HAP-1 (cell line): Measurements from ENCODE around the gene THADA.

Source experiments
- DNase-seq, 2 experiments: peaks; one replicate each; pipeline ENCODE4 v3.0.0-alpha.2; 2016 to 2020; ENCODE audit warnings: low spot score in 2 of 2
- H3K27me3 ChIP-seq: fragments of 250-450 bp; sonication (Bioruptor Pico); 2 replicates; pipeline ENCODE4 v1.5.1; 2020; ENCODE audit warnings: low read depth, mild to moderate bottlenecking, moderate library complexity
- H3K36me3 ChIP-seq: fragments of 250-450 bp; sonication (Bioruptor Pico); replicated peaks from 2 replicates; pipeline ENCODE4 v1.5.1; 2020; ENCODE audit warnings: mild to moderate bottlenecking
- H3K4me1 ChIP-seq: fragments of 250-450 bp; sonication (Bioruptor Pico); 2 replicates; pipeline ENCODE4 v1.5.1; 2020; ENCODE audit warnings: mild to moderate bottlenecking
- H3K4me3 ChIP-seq: fragments of 250-450 bp; sonication (Bioruptor Pico); 2 replicates; pipeline ENCODE4 v1.5.1; 2020; ENCODE audit warnings: mild to moderate bottlenecking, moderate library complexity
- H3K9me3 ChIP-seq: fragments of 250-450 bp; sonication (Bioruptor Pico); 2 replicates; pipeline ENCODE4 v1.5.1; 2020; ENCODE audit warnings: mild to moderate bottlenecking, moderate library complexity
- in situ Hi-C: fragments of 300-500 bp; cut with MboI; formaldehyde crosslinking; loops from 3 replicates; pipeline ENCODE4 v1.14.3; 2020; ENCODE audit warnings: low sequenced_read_pairs, inconsistent platforms, mixed read lengths

Gene THADA

GRCh38 chr2:43495727-43496126, 100.1 kb downstream of the THADA start:
- Histone ChIP-seq H3K27me3 (no peaks in the 10 kb centered on the region; the same call in 1 of the 2 replicates), H3K4me3 (no peak overlapping the region), H3K9me3 (no peaks in the 10 kb centered on the region), H3K4me1 (peaks cover 2% of the 10 kb centered on the region), H3K36me3 (no peaks in the 10 kb centered on the region)
- in situ Hi-C loops, result no loop called here
- DNase-seq, result no peak

DNA sequence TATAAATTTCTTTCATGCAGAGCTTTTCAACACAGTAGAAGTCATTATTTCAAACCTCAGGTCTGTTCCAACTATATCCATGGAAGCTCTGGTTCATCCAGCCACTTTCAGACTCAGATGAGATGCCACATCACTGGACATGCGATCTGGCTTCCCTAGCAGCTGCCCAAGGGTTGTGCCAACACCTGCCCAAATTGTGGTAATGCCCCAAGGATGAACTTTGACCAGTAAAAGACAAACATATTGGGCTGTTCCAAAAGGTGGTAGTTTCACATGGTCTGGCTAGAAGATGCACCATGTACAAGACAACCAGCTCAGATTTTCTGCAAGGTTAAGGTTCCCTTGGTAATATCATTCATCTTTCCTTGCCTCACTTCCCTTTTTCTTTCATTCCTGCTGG, 101.9 kb downstream of the THADA start:
- Histone ChIP-seq H3K4me1 (peaks cover 16% of the 10 kb centered on the region), H3K27me3 (no peaks in the 10 kb centered on the region; the same call in 1 of the 2 replicates), H3K9me3 (no peaks in the 10 kb centered on the region), H3K4me3 (no peak overlapping the region), H3K36me3 (no peaks in the 10 kb centered on the region)
- in situ Hi-C loops, result no loop called here
- no peak for DNase-seq

DNA sequence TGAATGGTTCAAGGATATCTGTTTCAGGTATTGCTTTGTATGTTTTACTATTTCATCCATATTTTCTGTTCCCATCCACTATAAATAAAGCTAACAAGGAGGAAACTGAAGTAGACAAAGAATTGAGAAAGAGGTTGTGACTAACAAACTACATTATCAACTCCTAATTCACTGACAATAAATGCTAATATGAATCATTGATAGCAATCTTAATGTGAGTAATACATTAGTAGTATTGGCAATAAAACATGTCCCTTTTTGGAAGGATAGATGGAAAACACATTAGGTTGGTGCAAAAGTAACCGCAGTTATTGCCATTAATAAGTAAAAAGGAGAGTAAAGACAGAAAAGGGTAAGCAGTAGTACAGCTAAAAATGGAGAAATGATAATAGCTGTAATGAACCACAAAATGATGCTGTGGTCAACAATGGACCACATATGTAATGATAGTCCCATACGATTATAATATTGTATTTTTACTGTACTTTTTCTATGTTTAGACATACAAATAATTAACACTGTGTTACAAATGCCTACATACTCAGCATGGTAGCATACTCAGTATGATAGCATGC, 104.7 kb downstream of the THADA start:
- H3K9me3 ChIP-seq, result no peaks in the 10 kb centered on the region
- H3K27me3 ChIP-seq, result no peaks in the 10 kb centered on the region; the same call in 1 of the 2 replicates
- no peaks in the 10 kb centered on the region for H3K36me3 ChIP-seq
- H3K4me3 ChIP-seq, result no peak overlapping the region
- H3K4me1 ChIP-seq, result peaks cover 16% of the 10 kb centered on the region
- DNase-seq, result no peak
- in situ Hi-C loops, result no loop called here

DNA sequence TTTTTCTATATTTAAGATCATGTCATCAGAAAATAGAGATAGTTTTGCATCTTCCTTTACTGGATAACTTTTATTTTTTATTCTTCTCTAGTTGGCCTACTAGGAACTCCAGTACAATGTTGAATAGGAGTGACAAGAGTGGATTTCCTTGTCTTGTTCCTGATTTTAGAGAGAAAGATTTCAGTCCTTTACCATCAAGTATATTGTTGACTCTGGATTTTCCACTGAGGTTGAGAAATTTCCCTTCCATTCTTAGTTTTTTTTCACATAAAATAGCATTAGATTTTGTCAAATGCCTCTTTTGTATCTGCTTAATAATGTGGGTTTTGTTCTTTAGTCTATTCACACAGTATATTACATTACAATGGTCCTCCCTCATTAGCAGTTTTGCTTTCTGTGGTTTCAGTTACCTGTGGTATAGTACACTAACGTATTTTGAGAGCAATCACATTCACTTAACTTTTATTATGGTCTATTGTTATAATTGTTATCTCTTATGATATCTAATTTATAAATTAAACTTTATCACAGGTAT, 105.5 kb downstream of the THADA start:
- Histone ChIP-seq H3K27me3 (no peaks in the 10 kb centered on the region), H3K4me1 (peaks cover 16% of the 10 kb centered on the region), H3K36me3 (no peaks in the 10 kb centered on the region), H3K4me3 (no peak overlapping the region), H3K9me3 (no peaks in the 10 kb centered on the region)
- in situ Hi-C loops, result no loop called here
- DNase-seq, result peak in 1 of 2 experiments; percentile 93

DNA sequence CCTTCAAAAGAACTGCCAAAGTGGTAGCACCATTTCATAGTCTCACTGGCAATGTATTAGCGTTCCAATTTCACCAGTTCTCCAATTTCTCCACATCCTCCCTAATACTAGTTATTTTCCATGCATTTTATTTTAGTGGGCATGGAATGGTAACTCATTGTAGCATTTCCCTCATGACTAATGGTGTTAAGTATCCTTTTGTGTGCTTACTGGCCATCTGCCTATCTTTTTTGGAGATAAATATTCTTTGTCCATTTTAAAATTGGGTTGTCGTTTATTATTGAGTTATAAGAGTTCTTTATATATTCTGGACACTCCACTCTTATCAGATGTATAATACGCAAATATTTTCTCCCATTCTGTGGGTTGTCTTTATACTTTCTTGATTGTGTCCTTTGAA, 107.1 kb downstream of the THADA start:
- in situ Hi-C loops, result loop anchor here (5.0 to 10.0 kb wide), 3 partner anchors 254 to 661 kb away; no protein-coding TSS in a partner anchor
- Histone ChIP-seq H3K4me1 (peaks cover 16% of the 10 kb centered on the region), H3K27me3 (no peaks in the 10 kb centered on the region), H3K36me3 (no peaks in the 10 kb centered on the region), H3K9me3 (no peaks in the 10 kb centered on the region), H3K4me3 (no peak overlapping the region)
- DNase-seq, result no peak

DNA sequence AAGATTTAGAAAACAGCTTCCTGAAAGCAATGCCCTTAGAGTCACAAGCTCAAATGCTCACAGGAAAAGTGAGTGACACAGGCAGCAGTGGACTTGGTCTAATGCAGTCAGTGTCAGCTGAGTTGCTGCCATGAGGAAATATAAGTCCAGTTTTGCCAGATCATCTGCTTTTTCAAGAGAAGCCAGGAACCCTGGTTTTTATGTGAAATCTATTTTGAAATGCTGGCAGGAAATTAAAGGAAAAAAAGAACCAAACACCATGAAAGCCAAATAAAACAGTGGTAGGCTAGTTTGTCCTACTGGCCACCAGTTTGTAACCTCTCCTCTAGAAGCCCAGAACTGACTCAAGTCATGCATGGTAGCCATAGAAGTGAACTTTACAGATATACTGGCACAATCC, 109.2 kb downstream of the THADA start:
- in situ Hi-C loops, result loop anchor here (5.0 to 10.0 kb wide), 3 partner anchors 252 to 659 kb away; no protein-coding TSS in a partner anchor
- Histone ChIP-seq H3K9me3 (no peaks in the 10 kb centered on the region), H3K4me3 (no peak overlapping the region), H3K27me3 (no peaks in the 10 kb centered on the region), H3K4me1 (peaks cover 16% of the 10 kb centered on the region), H3K36me3 (no peaks in the 10 kb centered on the region)
- DNase-seq, result no peak

DNA sequence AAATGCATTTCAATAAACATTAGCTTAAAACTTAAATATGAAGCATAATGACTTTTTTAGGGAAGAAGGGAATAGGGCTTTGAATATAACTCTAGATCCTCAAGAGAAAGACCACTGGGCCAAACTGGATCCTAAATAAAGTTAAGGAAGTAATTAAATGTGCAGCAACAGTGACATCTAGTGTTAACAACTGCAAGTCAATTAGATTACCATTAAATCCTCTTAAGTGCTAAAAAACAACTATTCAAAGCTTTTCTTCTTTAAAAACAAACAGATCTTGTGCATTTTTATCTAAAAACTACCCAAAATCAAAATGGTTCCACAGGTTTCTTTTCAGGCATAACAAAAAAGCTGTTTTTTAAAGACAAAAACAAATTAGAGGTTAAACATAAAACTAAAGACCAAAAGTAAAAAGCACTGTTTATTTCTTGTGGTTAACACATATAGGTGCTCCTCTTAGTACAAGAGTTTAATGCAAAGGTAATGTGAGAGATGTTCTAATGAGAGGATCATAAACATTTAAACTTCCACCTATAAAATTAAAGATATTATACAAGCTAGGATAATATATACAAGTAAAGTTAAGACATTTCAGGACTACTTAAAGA, 111.4 kb downstream of the THADA start:
- DNase-seq, result peak in 1 of 2 experiments; percentile 77
- H3K36me3 ChIP-seq, result no peaks in the 10 kb centered on the region
- in situ Hi-C loops, result loop anchor here (5.0 to 10.0 kb wide), 3 partner anchors 250 to 537 kb away; no protein-coding TSS in a partner anchor

DNA sequence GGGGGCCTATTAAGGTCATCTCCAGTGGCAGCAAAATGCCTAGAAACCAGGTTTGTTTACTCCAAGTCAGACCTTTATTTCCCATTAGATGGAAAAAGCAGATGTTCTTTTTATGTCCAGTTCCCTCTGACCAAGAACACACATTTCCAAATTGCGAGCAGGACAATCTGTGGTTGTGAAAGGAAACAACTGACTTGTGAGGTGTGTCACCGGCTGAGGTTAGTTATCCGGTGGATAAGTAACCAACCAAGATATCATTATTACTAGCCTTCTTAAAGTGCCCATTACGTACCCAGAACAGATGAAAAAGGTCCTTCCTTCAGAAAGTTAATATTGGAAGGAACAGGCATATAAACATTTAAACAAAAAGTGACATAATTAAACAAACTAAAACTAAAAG, 112.9 kb downstream of the THADA start:
- Histone ChIP-seq H3K9me3 (no peaks in the 10 kb centered on the region), H3K4me3 (no peak overlapping the region), H3K36me3 (no peaks in the 10 kb centered on the region), H3K4me1 (peaks cover 5% of the 10 kb centered on the region; the same call in 1 of the 2 replicates), H3K27me3 (no peaks in the 10 kb centered on the region)
- DNase-seq, result no peak
- in situ Hi-C loops, result loop anchor here (5.0 to 10.0 kb wide), 3 partner anchors 248 to 536 kb away; no protein-coding TSS in a partner anchor

More for the DNA sequence above, 111.4 kb downstream of the THADA start:
- no peak overlapping the region for H3K4me3 ChIP-seq
- no peaks in the 10 kb centered on the region for H3K27me3 ChIP-seq
- peaks cover 3% of the 10 kb centered on the region for H3K4me1 ChIP-seq
- no peaks in the 10 kb centered on the region for H3K9me3 ChIP-seq

- Histone ChIP-seq H3K27me3 (no peaks in the 10 kb centered on the region), H3K4me3 (no peak overlapping the region), H3K4me1 (peaks cover 5% of the 10 kb centered on the region; the same call in 1 of the 2 replicates), H3K9me3 (no peaks in the 10 kb centered on the region), H3K36me3 (no peaks in the 10 kb centered on the region)
- in situ Hi-C loops, result loop anchor here (5.0 to 10.0 kb wide), 3 partner anchors 247 to 535 kb away; no protein-coding TSS in a partner anchor
- DNase-seq, result no peak
Measured at GRCh38 chr2:43481927-43482542, 113.8 kb downstream of the THADA start.

DNA sequence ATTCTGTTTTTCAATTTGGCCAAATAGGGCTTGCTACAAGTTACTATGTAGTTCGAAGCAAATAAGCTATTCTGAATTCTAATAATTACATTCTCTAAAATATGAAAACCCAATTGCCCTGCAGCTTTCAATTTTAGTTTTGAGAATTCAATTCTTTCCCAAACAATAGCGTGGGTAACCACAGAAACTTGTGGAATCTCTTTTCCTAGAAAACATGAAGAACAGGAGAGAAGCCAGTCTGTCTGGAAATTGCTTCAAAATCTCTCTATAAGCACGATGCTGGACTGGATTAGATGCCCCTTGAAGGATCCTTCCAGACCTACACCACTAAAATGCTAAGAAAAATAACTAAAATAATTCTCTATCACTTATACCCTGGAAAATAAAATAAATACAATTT, 115.0 kb downstream of the THADA start:
- Histone ChIP-seq H3K9me3 (no peaks in the 10 kb centered on the region), H3K4me1 (peaks cover 5% of the 10 kb centered on the region; the same call in 1 of the 2 replicates), H3K27me3 (no peaks in the 10 kb centered on the region), H3K36me3 (no peaks in the 10 kb centered on the region), H3K4me3 (no peak overlapping the region)
- in situ Hi-C loops, result loop anchor here (5.0 to 10.0 kb wide), 3 partner anchors 246 to 534 kb away; no protein-coding TSS in a partner anchor
- DNase-seq, result no peak

GRCh38 chr2:43478412-43479086, 117.3 kb downstream of the THADA start:
- H3K27me3 ChIP-seq, result no peaks in the 10 kb centered on the region
- no peaks in the 10 kb centered on the region for H3K9me3 ChIP-seq
- H3K4me3 ChIP-seq, result no peak overlapping the region
- in situ Hi-C loops, result no loop called here
- peak in 1 of 2 experiments; percentile 32 for DNase-seq
- no peaks in the 10 kb centered on the region for H3K36me3 ChIP-seq
- peaks cover 5% of the 10 kb centered on the region; the same call in 1 of the 2 replicates for H3K4me1 ChIP-seq

DNA sequence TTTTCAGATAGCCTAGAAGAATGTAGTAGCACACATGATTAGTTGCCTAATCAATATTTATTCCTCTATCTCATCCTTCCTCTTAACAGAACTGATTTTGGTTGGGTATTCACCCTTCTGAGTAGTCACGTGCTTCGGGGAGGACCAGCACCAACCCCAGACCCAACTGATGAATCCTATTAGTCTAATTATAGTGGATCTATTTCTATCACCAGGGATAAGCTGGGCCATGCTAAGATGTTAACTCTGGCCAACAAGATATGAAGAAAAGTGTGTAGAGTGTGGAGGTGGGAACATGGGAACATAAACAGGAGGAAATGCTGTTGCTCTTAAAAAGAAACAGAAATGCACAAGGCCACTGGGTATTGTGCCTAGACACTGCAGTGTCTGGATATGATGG, 119.9 kb downstream of the THADA start:
- H3K36me3 ChIP-seq, result no peaks in the 10 kb centered on the region
- DNase-seq, result no peak
- in situ Hi-C loops, result no loop called here

GRCh38 chr2:43475137-43475846, 120.5 kb downstream of the THADA start:
- no peak overlapping the region for H3K4me3 ChIP-seq
- H3K4me1 ChIP-seq, result peaks cover 5% of the 10 kb centered on the region; the same call in 1 of the 2 replicates
- H3K27me3 ChIP-seq, result no peaks in the 10 kb centered on the region
- no peak for DNase-seq
- H3K36me3 ChIP-seq, result no peaks in the 10 kb centered on the region
- in situ Hi-C loops, result no loop called here
- no peaks in the 10 kb centered on the region for H3K9me3 ChIP-seq

More for the DNA sequence above, 119.9 kb downstream of the THADA start:
- peaks cover 5% of the 10 kb centered on the region; the same call in 1 of the 2 replicates for H3K4me1 ChIP-seq
- H3K27me3 ChIP-seq, result no peaks in the 10 kb centered on the region
- no peaks in the 10 kb centered on the region for H3K9me3 ChIP-seq
- no peak overlapping the region for H3K4me3 ChIP-seq
